H9 (cell line): Measurements from ENCODE around the gene MERTK. TPM values are rescaled to one million over a fixed set of nuclear protein-coding genes. Genes with fewer than 3 reads are reported as not detected.
A peak's percentile ranks its signal among the peaks of the same experiment; 100 is the strongest.

Source experiments
- DNase-seq: peaks from one replicate; pipeline ENCODE4 v3.0.0-alpha.2; 2017
- H2AFZ ChIP-seq: one replicate; pipeline ENCODE4 v1.6.1; 2013; ENCODE audit warnings: mild to moderate bottlenecking, low read length, control low read depth, moderate library complexity
- H2AK5ac ChIP-seq: 2 replicates; pipeline ENCODE4 v1.6.1; 2013; ENCODE audit warnings: low read length, control low read depth, mixed read lengths; ENCODE audit not compliant: insufficient read length
- H2BK120ac ChIP-seq: one replicate; pipeline ENCODE4 v1.6.1; 2013; ENCODE audit warnings: low read depth, mild to moderate bottlenecking, low read length, control low read depth, inconsistent platforms; ENCODE audit not compliant: poor library complexity, severe bottlenecking
- H2BK12ac ChIP-seq: 2 replicates; pipeline ENCODE4 v1.6.1; 2013; ENCODE audit warnings: low read length, control low read depth, mixed read lengths, low read depth; ENCODE audit not compliant: insufficient read length
- H2BK15ac ChIP-seq: 2 replicates; pipeline ENCODE4 v1.6.1; 2013; ENCODE audit warnings: low read depth, low read length, control low read depth
- H2BK20ac ChIP-seq: one replicate; pipeline ENCODE4 v1.6.1; 2013; ENCODE audit warnings: low read depth, mild to moderate bottlenecking, low read length, control low read depth, inconsistent platforms; ENCODE audit not compliant: poor library complexity, severe bottlenecking
- H2BK5ac ChIP-seq: 2 replicates; pipeline ENCODE4 v1.6.1; 2013; ENCODE audit warnings: low read length, control low read depth, mixed read lengths; ENCODE audit not compliant: insufficient read length
- H3K14ac ChIP-seq: 2 replicates; pipeline ENCODE4 v1.6.1; 2013; ENCODE audit warnings: low read length, control low read depth; ENCODE audit not compliant: insufficient read depth
- H3K18ac ChIP-seq: 2 replicates; pipeline ENCODE4 v1.6.1; 2013; ENCODE audit warnings: low read depth, mild to moderate bottlenecking, mixed read lengths, low read length, control low read depth; ENCODE audit not compliant: insufficient read length
- H3K23ac ChIP-seq: 2 replicates; pipeline ENCODE4 v1.6.1; 2013; ENCODE audit warnings: low read length, control low read depth, mixed read lengths, low read depth; ENCODE audit not compliant: insufficient read length
- H3K23me2 ChIP-seq: 2 replicates; pipeline ENCODE4 v1.6.1; 2013; ENCODE audit warnings: low read depth, mild to moderate bottlenecking, mixed read lengths, low read length, control low read depth; ENCODE audit not compliant: insufficient read length, poor library complexity, severe bottlenecking
- H3K27ac ChIP-seq: 2 replicates; pipeline ENCODE4 v1.5.1; 2013; ENCODE audit warnings: low read length, control low read depth, mixed read lengths, low read depth; ENCODE audit not compliant: insufficient read length
- H3K27me3 ChIP-seq: 2 replicates; pipeline ENCODE4 v1.6.1; 2013; ENCODE audit warnings: low read length, control low read depth, inconsistent platforms; ENCODE audit not compliant: insufficient read depth
- H3K4ac ChIP-seq: 2 replicates; pipeline ENCODE4 v1.6.1; 2013; ENCODE audit warnings: low read depth, mild to moderate bottlenecking, control low read depth, inconsistent platforms, low read length, moderate library complexity
- H3K4me1 ChIP-seq: 2 replicates; pipeline ENCODE4 v1.6.1; 2013; ENCODE audit warnings: low read length, control low read depth, inconsistent platforms; ENCODE audit not compliant: insufficient read depth
- H3K4me2 ChIP-seq: 2 replicates; pipeline ENCODE4 v1.6.1; 2013; ENCODE audit warnings: low read length, control low read depth, mixed read lengths; ENCODE audit not compliant: insufficient read length, insufficient read depth
- H3K56ac ChIP-seq: 2 replicates; pipeline ENCODE4 v1.6.1; 2013; ENCODE audit warnings: low read depth, mild to moderate bottlenecking, mixed read lengths, low read length, control low read depth; ENCODE audit not compliant: insufficient read length
- H3K79me1 ChIP-seq: 2 replicates; pipeline ENCODE4 v1.6.1; 2013; ENCODE audit warnings: low read depth, mild to moderate bottlenecking, moderate library complexity, low read length, control low read depth, inconsistent platforms; ENCODE audit not compliant: insufficient read depth, poor library complexity, severe bottlenecking
- H3K79me2 ChIP-seq: 2 replicates; pipeline ENCODE4 v1.6.1; 2013; ENCODE audit warnings: low read length, control low read depth, inconsistent platforms; ENCODE audit not compliant: insufficient read depth
- H3K9ac ChIP-seq: 2 replicates; pipeline ENCODE4 v1.6.1; 2013; ENCODE audit warnings: low read length, control low read depth, mixed read lengths; ENCODE audit not compliant: insufficient read length; ENCODE audit errors: extremely low read depth
- H3K9me3 ChIP-seq: one replicate; pipeline ENCODE4 v1.6.1; 2013; ENCODE audit warnings: low read depth, low read length, inconsistent platforms; ENCODE audit not compliant: control insufficient read depth
- H3T11ph ChIP-seq: one replicate; pipeline ENCODE4 v1.6.1; 2013; ENCODE audit warnings: mild to moderate bottlenecking, low read length, control low read depth, inconsistent platforms
- H4K20me1 ChIP-seq: one replicate; pipeline ENCODE4 v1.6.1; 2013; ENCODE audit not compliant: control insufficient read depth, insufficient read length, insufficient read depth
- H4K5ac ChIP-seq: 2 replicates; pipeline ENCODE4 v1.6.1; 2013; ENCODE audit warnings: low read depth, mild to moderate bottlenecking, mixed read lengths, low read length, control low read depth; ENCODE audit not compliant: insufficient read length
- H4K8ac ChIP-seq: replicated peaks from 2 replicates; pipeline ENCODE4 v1.6.1; 2013; ENCODE audit warnings: low read length, control low read depth, mixed read lengths, low read depth; ENCODE audit not compliant: insufficient read length
- H4K91ac ChIP-seq: 2 replicates; pipeline ENCODE4 v1.6.1; 2013; ENCODE audit warnings: low read depth, mild to moderate bottlenecking, moderate library complexity, mixed read lengths, low read length, control low read depth; ENCODE audit not compliant: insufficient read length
- H3K27ac Mint-ChIP-seq, 3 experiments: 2 replicates in 2 of 3; 3 replicates in 1 of 3; pipeline ENCODE4 v1.8.0; 2020 to 2021; ENCODE audit warnings: mixed read lengths in 3 of 3, mild to moderate bottlenecking in 1 of 3, moderate library complexity in 1 of 3
- H3K27me3 Mint-ChIP-seq: 2 replicates; pipeline ENCODE4 v1.8.0; 2021; ENCODE audit warnings: low read depth, mild to moderate bottlenecking, moderate library complexity, mixed read lengths
- H3K36me3 Mint-ChIP-seq, 3 experiments: 2 replicates in 2 of 3; 3 replicates in 1 of 3; pipeline ENCODE4 v1.8.0; 2020 to 2021; ENCODE audit warnings: low read depth in 3 of 3, mixed read lengths in 3 of 3; ENCODE audit not compliant: insufficient read depth in 1 of 3
- H3K4me1 Mint-ChIP-seq, 2 experiments: 2 replicates each; pipeline ENCODE4 v1.8.0; 2020; ENCODE audit warnings: mixed read lengths in 2 of 2
- H3K4me3 Mint-ChIP-seq, 2 experiments: 2 replicates in 1 of 2; 3 replicates in 1 of 2; pipeline ENCODE4 v1.8.0; 2020 to 2021; ENCODE audit warnings: mild to moderate bottlenecking in 2 of 2, mixed read lengths in 2 of 2, moderate library complexity in 1 of 2
- H3K9me3 Mint-ChIP-seq, 2 experiments: 2 replicates in 1 of 2; 3 replicates in 1 of 2; pipeline ENCODE4 v1.8.0; 2020; ENCODE audit warnings: mild to moderate bottlenecking in 2 of 2, mixed read lengths in 2 of 2, moderate library complexity in 1 of 2
- WGBS: extraction: QIAGEN DNeasy Blood & Tissue Kit; methylation state at CpG from one replicate; pipeline ENCODE4 v1.1.7; 2013; ENCODE audit warnings: missing lambda C conversion rate, low lambda C conversion rate, mixed read lengths; ENCODE audit not compliant: insufficient read length; ENCODE audit errors: extremely low coverage; 5-methylcytosine and 5-hydroxymethylcytosine counted together
- long read RNA-seq: library from polyadenylated mRNA; unstranded; transcript quantifications from one replicate; pipeline ENCODE4 v2.0.0, GENCODE V29; 2020
- total RNA-seq: library from RNA; stranded (reverse); gene quantifications from 2 replicates; pipeline ENCODE4 v1.2.1, GENCODE V29; 2021
- TF ChIP-seq, protein P1 (sequence below): fragments of 200-600 bp; sonication (generic); conservative IDR thresholded peaks from 3 replicates; pipeline ENCODE4 v1.8.0; 2021; ENCODE audit warnings: antibody characterized with exemption, mild to moderate bottlenecking

The MERTK gene
- 4.2 and 4.8 TPM in 2 replicates for total RNA-seq
- long read RNA-seq, transcript MERTK-201 (19 exons, 3,954 nt), result major isoform, 15 of 23 reads
- long read RNA-seq, partial matches to known transcripts, result 4 of 23 reads
- long read RNA-seq, other reads (novel, unspliced or antisense), result 2 of 23 reads

- peak within 1 kb of the TSS; percentile 79 for H3K4me2 ChIP-seq
- peak within 1 kb of the TSS; percentile 69; the same call in 1 of the 2 replicates for H3K14ac ChIP-seq
- H3K23me2 ChIP-seq, result peaks cover 6% of the 10 kb centered on the region
- no CpG with 5 or more reads among the region's 71 CpGs for WGBS
- no peaks in the 10 kb centered on the region; a peak in 1 of 7 replicates for H3K36me3 Mint-ChIP-seq
- no peak within 1 kb of the TSS for H3K23ac ChIP-seq
- peak; percentile 94 for DNase-seq
- H4K91ac ChIP-seq, result no peak within 1 kb of the TSS
- no peaks in the 10 kb centered on the region for H3K79me2 ChIP-seq
- no peak within 1 kb of the TSS for H3K56ac ChIP-seq
- H3K4me3 Mint-ChIP-seq, result peak within 1 kb of the TSS; percentile 89 to 92
- no peaks in the 10 kb centered on the region for H4K20me1 ChIP-seq
- peak within 1 kb of the TSS; percentile 52 for H3K9ac ChIP-seq
- peaks cover 4% of the 10 kb centered on the region; the same call in 1 of the 2 replicates for H3K27me3 ChIP-seq
- no peak within 1 kb of the TSS for H2BK120ac ChIP-seq
- H3K4ac ChIP-seq, result no peak within 1 kb of the TSS
- no peaks in the 10 kb centered on the region for H3K4me1 ChIP-seq
- H3K18ac ChIP-seq, result no peak within 1 kb of the TSS
- H4K8ac ChIP-seq, result no peak within 1 kb of the TSS
- no peak within 1 kb of the TSS for H3T11ph ChIP-seq
- H2BK12ac ChIP-seq, result no peak within 1 kb of the TSS
- H3K27me3 Mint-ChIP-seq, result peaks cover 50% of the 10 kb centered on the region
- H2AK5ac ChIP-seq, result no peak within 1 kb of the TSS
- no peak within 1 kb of the TSS for H2AFZ ChIP-seq
- H3K9me3 Mint-ChIP-seq, result no peaks in the 10 kb centered on the region
- H3K4me1 Mint-ChIP-seq, result peaks cover 24 to 29% of the 10 kb centered on the region in 2 experiments
- H3K79me1 ChIP-seq, result no peaks in the 10 kb centered on the region
- H3K9me3 ChIP-seq, result no peaks in the 10 kb centered on the region
- no peak within 1 kb of the TSS for H2BK5ac ChIP-seq
- no peak within 1 kb of the TSS for H2BK20ac ChIP-seq
- no peak within 1 kb of the TSS for H2BK15ac ChIP-seq
- no peak within 1 kb of the TSS for H4K5ac ChIP-seq
- peak within 1 kb of the TSS; percentile 77 to 97 (median 90); a peak in 5 of 7 replicates for H3K27ac Mint-ChIP-seq
- H3K27ac ChIP-seq, result no peak within 1 kb of the TSS
- TF ChIP-seq, protein P1, sequence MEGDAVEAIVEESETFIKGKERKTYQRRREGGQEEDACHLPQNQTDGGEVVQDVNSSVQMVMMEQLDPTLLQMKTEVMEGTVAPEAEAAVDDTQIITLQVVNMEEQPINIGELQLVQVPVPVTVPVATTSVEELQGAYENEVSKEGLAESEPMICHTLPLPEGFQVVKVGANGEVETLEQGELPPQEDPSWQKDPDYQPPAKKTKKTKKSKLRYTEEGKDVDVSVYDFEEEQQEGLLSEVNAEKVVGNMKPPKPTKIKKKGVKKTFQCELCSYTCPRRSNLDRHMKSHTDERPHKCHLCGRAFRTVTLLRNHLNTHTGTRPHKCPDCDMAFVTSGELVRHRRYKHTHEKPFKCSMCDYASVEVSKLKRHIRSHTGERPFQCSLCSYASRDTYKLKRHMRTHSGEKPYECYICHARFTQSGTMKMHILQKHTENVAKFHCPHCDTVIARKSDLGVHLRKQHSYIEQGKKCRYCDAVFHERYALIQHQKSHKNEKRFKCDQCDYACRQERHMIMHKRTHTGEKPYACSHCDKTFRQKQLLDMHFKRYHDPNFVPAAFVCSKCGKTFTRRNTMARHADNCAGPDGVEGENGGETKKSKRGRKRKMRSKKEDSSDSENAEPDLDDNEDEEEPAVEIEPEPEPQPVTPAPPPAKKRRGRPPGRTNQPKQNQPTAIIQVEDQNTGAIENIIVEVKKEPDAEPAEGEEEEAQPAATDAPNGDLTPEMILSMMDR, result peak; percentile 56; the same call in 2 of the 3 replicates
Observed at GRCh38 chr2:111897924-111898702, at the start of gene MERTK. Gene MERTK (plus strand): TSS chr2:111898607. CDS start chr2:111898736, 129 bp downstream.
